HEK293T (cell line): ENCODE results near the gene MPHOSPH6.

Experiments
- CTCF ChIA-PET: fragments of 350-600 bp; formaldehyde crosslinking; extraction: SDS; loops from one replicate; lab custom pipeline; 2021; ENCODE audit warnings: antibody characterized with exemption, inconsistent platforms; lab: Yijun Ruan, JAX
- POLR2A ChIA-PET: fragments of 350-600 bp; formaldehyde crosslinking; extraction: SDS; loops from one replicate; lab custom pipeline; 2020; ENCODE audit warnings: antibody characterized with exemption, inconsistent platforms; lab: Yijun Ruan, JAX
- DNase-seq: peaks from one replicate; pipeline ENCODE4 v3.0.0; 2012; ENCODE audit warnings: mixed read lengths; ENCODE audit errors: extremely low spot score
- ARNT ChIP-seq: fragments of 450-650 bp; IDR thresholded peaks from 2 replicates; pipeline ENCODE4 v1.6.1; 2017; ENCODE audit warnings: mild to moderate bottlenecking
- BHLHE40 ChIP-seq: fragments of 450-650 bp; IDR thresholded peaks from 2 replicates; pipeline ENCODE4 v1.6.1; 2016; ENCODE audit warnings: mild to moderate bottlenecking, moderate library complexity, borderline replicate concordance
- CTBP1 ChIP-seq: fragments of 450-650 bp; IDR thresholded peaks from 2 replicates; pipeline ENCODE4 v1.6.1; 2016; ENCODE audit warnings: borderline replicate concordance
- ELF4 ChIP-seq: fragments of 450-650 bp; IDR thresholded peaks from 2 replicates; pipeline ENCODE4 v1.6.1; 2017; ENCODE audit warnings: antibody characterized with exemption
- FOXA1 ChIP-seq: fragments of 450-650 bp; IDR thresholded peaks from 2 replicates; pipeline ENCODE4 v1.6.1; 2016; ENCODE audit warnings: mild to moderate bottlenecking
- FOXK2 ChIP-seq: fragments of 450-650 bp; IDR thresholded peaks from 2 replicates; pipeline ENCODE4 v1.6.1; 2016; ENCODE audit warnings: mild to moderate bottlenecking
- FOXM1 ChIP-seq: fragments of 450-650 bp; IDR thresholded peaks from 2 replicates; pipeline ENCODE4 v1.6.1; 2017; ENCODE audit warnings: mild to moderate bottlenecking, borderline replicate concordance
- HDGF ChIP-seq: fragments of 450-650 bp; IDR thresholded peaks from 2 replicates; pipeline ENCODE4 v1.6.1; 2017; ENCODE audit warnings: antibody characterized with exemption, borderline replicate concordance
- L3MBTL2 ChIP-seq: fragments of 450-650 bp; conservative IDR thresholded peaks from 2 replicates; pipeline ENCODE4 v1.6.1; 2016; ENCODE audit warnings: mild to moderate bottlenecking
- LEF1 ChIP-seq: fragments of 450-650 bp; IDR thresholded peaks from 2 replicates; pipeline ENCODE4 v1.6.1; 2017; ENCODE audit warnings: mild to moderate bottlenecking, borderline replicate concordance
- NFRKB ChIP-seq: fragments of 450-650 bp; IDR thresholded peaks from 2 replicates; pipeline ENCODE4 v1.6.1; 2016; ENCODE audit warnings: mild to moderate bottlenecking, moderate library complexity
- SP1 ChIP-seq: fragments of 450-650 bp; IDR thresholded peaks from 2 replicates; pipeline ENCODE4 v1.6.1; 2017
- SUZ12 ChIP-seq: fragments of 450-650 bp; IDR thresholded peaks from 2 replicates; pipeline ENCODE4 v1.6.1; 2016; ENCODE audit warnings: mild to moderate bottlenecking
- TARDBP ChIP-seq: fragments of 450-650 bp; IDR thresholded peaks from 2 replicates; pipeline ENCODE4 v1.6.1; 2016
- ZNF384 ChIP-seq: fragments of 450-650 bp; IDR thresholded peaks from 2 replicates; pipeline ENCODE4 v1.6.1; 2016
- TF ChIP-seq, protein P1 (sequence below): fragments of 450-650 bp; IDR thresholded peaks from 2 replicates; pipeline ENCODE4 v1.6.1; 2016

The MPHOSPH6 gene

DNA sequence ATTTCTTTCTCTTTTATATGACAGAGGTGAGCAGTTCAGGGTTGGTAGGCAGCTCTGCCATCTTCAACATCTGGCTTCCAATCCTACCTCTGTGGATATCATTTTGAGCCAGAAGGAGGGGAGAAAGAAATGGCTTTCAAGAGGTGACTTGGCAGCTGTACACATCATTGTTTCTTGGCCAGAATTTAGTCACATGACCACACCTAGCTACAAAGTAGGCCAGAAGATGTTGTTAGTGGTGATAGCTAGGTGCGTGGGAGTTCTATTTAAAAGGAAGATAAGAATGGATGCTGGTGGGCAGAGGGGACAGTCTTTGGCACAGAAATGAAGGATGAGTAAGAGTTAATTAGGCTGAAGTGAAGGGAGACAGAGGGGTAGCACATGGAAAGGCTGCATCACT is 29.2 kb upstream of the MPHOSPH6 start:
- ChIA-PET CTCF (interaction anchor here (0.9 kb wide), 1 partner anchor 260 kb away, joined by 3 read pairs; no protein-coding TSS in a partner anchor), POLR2A (no interaction called here)
- no peak for TF ChIP-seq ZNF384
- TF ChIP-seq FOXK2 = no peak
- no peak for TF ChIP-seq LEF1
- TF ChIP-seq HDGF = no peak
- TF ChIP-seq FOXA1 = no peak
- TF ChIP-seq NFRKB = no peak
- TF ChIP-seq, protein P1, sequence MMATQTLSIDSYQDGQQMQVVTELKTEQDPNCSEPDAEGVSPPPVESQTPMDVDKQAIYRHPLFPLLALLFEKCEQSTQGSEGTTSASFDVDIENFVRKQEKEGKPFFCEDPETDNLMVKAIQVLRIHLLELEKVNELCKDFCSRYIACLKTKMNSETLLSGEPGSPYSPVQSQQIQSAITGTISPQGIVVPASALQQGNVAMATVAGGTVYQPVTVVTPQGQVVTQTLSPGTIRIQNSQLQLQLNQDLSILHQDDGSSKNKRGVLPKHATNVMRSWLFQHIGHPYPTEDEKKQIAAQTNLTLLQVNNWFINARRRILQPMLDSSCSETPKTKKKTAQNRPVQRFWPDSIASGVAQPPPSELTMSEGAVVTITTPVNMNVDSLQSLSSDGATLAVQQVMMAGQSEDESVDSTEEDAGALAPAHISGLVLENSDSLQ = no peak
- DNase-seq = no peak

DNA sequence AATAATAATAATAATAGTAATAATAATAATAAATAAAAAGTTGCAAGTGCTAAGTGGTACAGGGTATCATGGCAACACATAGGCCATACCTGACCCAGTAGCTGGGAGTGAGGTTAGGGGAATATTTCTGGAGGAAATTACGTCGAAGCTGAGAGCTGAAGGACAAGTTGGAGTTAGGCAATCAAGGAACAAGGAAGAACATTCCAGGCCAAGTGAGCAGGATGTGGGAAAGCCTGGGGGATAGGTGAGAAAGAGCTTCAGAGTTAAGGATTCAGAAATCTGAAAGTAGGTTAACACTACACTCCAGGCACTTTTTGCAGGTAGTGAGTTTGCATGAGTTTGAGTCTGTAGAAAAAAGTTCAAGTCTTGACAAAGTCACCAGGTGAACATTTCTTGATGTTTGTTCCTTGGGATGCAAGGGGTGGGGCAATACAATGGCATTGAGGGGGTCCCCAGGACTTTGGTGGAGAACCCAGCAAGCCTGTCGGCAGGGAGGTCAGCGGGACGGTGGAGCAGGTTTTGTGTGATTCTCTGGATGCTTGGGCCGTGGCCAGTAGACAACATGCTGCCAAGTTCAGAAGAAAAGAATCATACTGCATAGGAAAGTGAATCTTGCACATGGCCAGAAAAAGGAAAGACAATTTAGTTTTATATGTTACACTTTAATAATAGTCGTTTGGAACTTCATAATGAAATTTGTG is 27.7 kb upstream of the MPHOSPH6 start:
- TF ChIP-seq L3MBTL2 (no peak), CTBP1 (no peak), FOXK2 (no peak), SUZ12 (no peak), ARNT (no peak), ZNF384 (no peak), FOXA1 (no peak), LEF1 (no peak), HDGF (no peak)
- TF ChIP-seq, protein P1 = no peak
- CTCF ChIA-PET = no interaction called here
- POLR2A ChIA-PET = no interaction called here

DNA sequence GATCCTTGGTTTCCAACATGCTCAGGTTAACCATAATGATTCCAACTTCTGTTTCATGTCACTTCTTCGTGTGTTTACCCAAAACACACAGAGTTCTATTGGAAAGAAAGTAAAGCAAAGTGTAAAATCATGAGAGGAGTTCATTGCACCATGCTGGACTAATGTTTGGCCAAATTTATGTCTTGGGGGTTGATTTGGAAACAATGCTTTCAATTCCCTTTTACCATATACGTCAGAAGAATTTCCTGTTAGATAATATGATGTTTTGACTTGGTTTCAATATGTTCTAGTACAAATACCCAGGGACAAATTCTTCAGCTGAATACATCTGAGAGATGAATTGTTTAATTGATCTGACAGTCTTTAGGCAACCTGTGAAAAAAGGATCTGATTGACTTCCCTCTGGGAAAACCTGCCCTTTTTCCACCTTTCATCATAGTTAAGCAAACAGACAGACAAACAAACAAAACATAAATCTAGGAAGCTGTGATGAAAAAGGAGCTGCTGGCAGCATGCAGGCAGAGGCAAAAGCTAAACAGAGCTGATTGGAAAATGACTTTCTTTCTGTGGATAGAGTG is 26.0 kb upstream of the MPHOSPH6 start:
- ChIA-PET CTCF (no interaction called here), POLR2A (no interaction called here)
- TF ChIP-seq L3MBTL2 (no peak), FOXM1 (no peak), NFRKB (no peak), FOXA1 (no peak), ZNF384 (no peak), TARDBP (no peak), SUZ12 (no peak), BHLHE40 (no peak), ELF4 (no peak), FOXK2 (no peak), HDGF (no peak), ARNT (no peak), SP1 (no peak), CTBP1 (no peak)
- TF ChIP-seq, protein P1 = no peak
- no peak for DNase-seq

More for the DNA sequence above, 27.7 kb upstream of the MPHOSPH6 start:
- DNase-seq = no peak

DNA sequence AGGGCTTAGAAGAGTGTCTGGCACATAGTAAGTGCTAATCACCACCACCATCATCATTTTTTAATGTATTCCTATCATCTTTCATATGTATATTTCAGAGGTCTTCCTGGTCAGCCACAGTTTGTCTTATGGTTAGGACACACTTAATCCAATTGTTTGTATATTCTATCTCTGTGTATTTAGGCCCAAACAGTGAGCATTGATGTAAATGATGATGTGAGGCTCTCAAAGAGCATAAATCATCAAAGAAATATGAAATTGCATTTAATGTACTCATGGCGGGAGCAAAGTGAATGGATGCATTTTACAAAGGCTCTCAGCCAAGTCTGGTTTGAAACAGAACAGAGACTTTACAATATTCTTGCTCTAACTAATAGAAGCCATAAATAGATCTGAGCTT is 24.1 kb upstream of the MPHOSPH6 start:
- TF ChIP-seq FOXK2 (no peak), HDGF (no peak), CTBP1 (no peak), FOXM1 (no peak), SP1 (no peak), L3MBTL2 (no peak)
- TF ChIP-seq, protein P1 = no peak
- no peak for DNase-seq
- POLR2A ChIA-PET = no interaction called here
- CTCF ChIA-PET = no interaction called here

DNA sequence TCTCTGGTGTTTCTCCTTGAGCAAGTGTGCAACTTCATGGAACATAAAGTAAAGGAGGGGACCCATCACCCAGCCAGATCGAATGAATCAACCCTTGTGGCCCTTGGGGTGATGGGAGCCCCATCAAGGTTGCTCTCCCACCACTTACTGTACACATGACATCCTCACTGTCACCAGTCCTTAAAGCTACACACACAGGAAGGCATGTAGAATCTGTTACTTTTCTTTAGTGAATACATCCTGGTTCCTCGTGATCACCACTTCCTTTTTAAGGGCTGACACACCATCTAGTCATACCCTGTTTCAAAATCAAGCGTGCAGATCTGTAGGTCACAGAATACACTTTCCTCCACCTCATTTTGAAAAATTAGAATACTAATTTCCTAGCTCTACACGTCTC is 22.6 kb upstream of the MPHOSPH6 start:
- ChIA-PET CTCF (no interaction called here), POLR2A (no interaction called here)
- no peak for DNase-seq
- TF ChIP-seq SP1 = no peak
- no peak for TF ChIP-seq L3MBTL2
- TF ChIP-seq CTBP1 = no peak
- no peak for TF ChIP-seq ZNF384
- TF ChIP-seq ARNT = no peak
- no peak for TF ChIP-seq LEF1
- TF ChIP-seq FOXM1 = no peak
- no peak for TF ChIP-seq FOXK2
- TF ChIP-seq FOXA1 = no peak
- no peak for TF ChIP-seq NFRKB
- TF ChIP-seq TARDBP = no peak
- no peak for TF ChIP-seq ELF4
- TF ChIP-seq, protein P1 = no peak
- TF ChIP-seq SUZ12 = no peak
